Kidney tubule cell (primary cell): ENCODE measurements around the gene CMTM6.
"Not testable (repeated sequence)": the region's sequence is repeated elsewhere in the genome, so short reads cannot be mapped to it uniquely, and the experiment has no call there.

Experiments used
- DNase-seq: peaks from one replicate; pipeline ENCODE4 v3.0.0-alpha.2; 2018; ENCODE audit warnings: low spot score

The CMTM6 gene

GRCh38 chr3:32502118-32502945 is at the start of gene CMTM6:
CMTM6 (minus strand) TSS chr3:32502852; CDS start chr3:32502745, 107 bp downstream.
- peak; percentile 79 for DNase-seq

DNA sequence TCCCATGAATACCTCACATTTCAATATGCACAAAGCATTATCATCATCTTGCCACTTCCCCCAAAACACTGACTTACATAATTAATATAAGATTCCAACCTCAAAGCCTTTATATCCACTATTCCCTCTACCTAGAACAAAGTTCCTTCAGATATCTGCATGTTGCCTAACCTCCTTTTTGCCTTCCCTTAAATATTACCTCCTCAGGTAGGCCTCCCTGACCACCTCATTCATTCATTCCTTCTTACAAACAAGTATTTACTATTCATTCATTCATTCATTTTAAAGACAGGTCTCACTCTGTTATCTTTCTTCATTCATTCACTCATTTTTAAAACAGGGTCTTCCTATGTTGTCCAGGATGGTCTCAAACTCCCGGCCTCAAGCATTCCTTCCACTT is 49.4 kb upstream of the CMTM6 start:
- DNase-seq = no peak

- no peak for DNase-seq
Observed at GRCh38 chr3:32551496-32551895, 48.8 kb upstream of the CMTM6 start.

DNA sequence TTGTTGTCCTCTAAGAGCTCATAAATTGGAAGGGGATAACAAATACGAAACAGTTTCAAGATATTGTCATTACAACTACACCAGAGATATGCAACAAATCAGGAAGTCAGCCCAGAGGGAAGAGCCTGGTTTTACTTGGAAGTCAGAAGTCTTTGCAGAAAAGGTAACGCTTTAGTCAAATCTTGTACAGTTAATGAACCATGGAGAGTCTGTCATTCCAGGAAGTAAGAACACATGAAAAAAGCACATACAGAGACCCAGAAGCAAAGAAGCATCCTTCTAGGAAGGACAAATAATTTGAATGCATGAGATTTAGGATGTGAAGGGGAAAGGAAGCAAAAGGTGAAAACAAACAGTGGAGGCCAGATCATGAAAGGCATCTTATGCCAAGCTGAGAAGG is 48.4 kb upstream of the CMTM6 start:
- DNase-seq = peak; percentile 74

- DNase-seq = no peak
Observed at GRCh38 chr3:32545305-32545704, 42.7 kb upstream of the CMTM6 start.

- DNase-seq = no peak
Observed at GRCh38 chr3:32544894-32545293, 42.2 kb upstream of the CMTM6 start.

DNA sequence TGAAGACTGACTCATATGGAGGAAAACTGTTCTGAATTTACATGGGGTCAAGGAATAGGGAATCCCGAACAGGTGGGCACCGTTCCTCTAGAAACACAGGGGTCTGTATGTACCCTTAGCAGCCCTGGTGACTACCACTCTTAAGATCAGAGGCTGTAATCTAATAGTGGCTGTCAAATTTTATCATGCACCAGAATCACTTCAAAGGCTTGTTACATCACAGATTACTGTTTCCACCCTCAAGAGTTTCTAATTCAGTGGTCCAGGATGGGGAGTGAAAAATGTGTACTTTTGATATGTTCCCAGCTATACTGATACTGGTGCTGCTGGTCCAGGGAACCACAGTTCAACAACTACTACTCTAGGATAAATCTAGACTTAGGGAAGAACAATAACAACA is 40.2 kb upstream of the CMTM6 start:
- no peak for DNase-seq

GRCh38 chr3:32540899-32541298 is 38.2 kb upstream of the CMTM6 start:
- DNase-seq = no peak

- no peak for DNase-seq
Observed at GRCh38 chr3:32532434-32532833, 29.8 kb upstream of the CMTM6 start.

GRCh38 chr3:32531010-32531647 is 28.5 kb upstream of the CMTM6 start:
- DNase-seq = no peak

DNA sequence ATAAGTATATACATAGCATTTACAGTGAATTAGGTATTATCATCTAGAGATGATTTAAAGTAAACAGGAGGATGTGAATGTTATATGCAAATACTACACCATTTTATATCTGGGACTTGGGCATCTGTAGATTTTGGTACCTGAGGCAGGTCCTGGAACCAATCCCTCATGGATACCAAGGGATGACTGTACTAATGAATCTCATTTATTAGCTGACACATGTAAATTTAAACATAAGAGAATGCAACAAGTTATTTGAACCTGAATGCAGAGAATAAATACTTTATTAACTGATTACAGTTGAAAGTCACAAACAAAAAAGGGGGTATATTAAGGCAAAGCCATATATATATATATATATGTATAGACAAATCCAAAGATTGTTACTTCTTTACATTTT is 23.1 kb upstream of the CMTM6 start:
- no peak for DNase-seq

DNA sequence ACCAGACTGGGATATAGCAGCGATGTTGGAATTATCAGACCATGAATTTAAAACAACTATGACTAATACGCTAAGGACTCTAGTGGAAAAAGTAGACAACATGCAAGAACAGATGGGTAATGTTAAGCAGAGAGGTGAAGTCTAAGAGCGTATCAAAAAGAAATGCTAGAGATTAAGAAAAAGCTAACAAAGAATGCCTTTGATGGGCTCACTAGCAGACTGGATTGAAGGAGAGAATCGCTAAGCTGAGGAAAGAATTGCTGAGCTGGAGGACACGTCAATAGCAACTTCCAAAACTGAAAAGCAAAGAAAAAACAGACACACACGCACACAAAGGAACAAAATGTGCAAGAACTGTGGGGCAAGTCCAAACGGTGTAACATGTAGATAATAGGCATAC is 20.0 kb upstream of the CMTM6 start:
- DNase-seq = peak; percentile 10

- not testable (repeated sequence) for DNase-seq
Observed at GRCh38 chr3:32518921-32519320, 16.3 kb upstream of the CMTM6 start.

DNA sequence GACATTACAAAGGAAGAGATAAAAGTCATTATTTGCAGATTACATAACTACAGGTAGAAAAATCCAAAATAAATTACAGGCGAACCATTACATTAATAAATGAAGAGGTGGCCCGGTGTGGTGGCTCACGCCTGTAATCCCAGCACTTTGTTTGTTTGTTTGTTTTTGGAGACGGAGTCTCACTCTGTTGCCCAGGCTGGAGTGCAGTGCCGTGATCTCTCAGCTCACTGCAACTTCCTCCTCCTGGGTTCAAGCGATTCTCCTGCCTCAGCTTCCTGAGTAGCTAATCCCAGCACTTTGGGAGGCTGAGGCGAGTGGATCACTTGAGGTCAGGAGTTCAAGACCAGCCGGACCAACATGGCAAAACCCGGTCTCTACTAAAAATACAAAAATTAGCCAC is 14.1 kb upstream of the CMTM6 start:
- DNase-seq = not testable (repeated sequence)

- no peak for DNase-seq
Observed at GRCh38 chr3:32511005-32511404, 8.4 kb upstream of the CMTM6 start.

- peak; percentile 73 for DNase-seq
Observed at GRCh38 chr3:32510075-32510724, 7.5 kb upstream of the CMTM6 start.

GRCh38 chr3:32508711-32509110 is 6.1 kb upstream of the CMTM6 start:
- DNase-seq = no peak

DNA sequence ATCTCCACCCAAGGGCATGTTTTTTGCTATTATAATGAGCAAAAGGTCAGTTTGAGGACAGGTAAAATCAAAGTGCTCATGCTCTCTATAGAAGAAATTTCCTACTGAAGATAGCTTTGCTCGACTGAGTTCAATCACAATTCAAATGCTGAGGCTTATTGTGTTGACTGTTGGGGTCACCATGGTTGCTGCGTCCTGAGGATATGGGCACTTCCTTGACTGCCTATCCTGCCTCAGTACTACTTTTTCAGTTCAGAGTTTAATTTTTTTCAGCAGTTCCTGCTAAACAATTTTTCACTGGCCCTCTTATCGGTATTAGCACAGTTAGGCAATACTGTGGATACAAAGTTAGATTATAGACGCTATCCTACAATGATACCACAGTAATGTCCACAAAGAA is 3.8 kb upstream of the CMTM6 start:
- no peak for DNase-seq

- no peak for DNase-seq
Observed at GRCh38 chr3:32502946-32503286, 264 bp upstream of the CMTM6 start.

GRCh38 chr3:32501783-32502117 is 902 bp downstream of the CMTM6 start:
- DNase-seq = no peak

- DNase-seq = no peak
Observed at GRCh38 chr3:32500880-32501782, 1.5 kb downstream of the CMTM6 start.

- no peak for DNase-seq
Observed at GRCh38 chr3:32500231-32500630, 2.4 kb downstream of the CMTM6 start.
